ENCODE results near the gene IL22RA1.

Gene IL22RA1

DNA sequence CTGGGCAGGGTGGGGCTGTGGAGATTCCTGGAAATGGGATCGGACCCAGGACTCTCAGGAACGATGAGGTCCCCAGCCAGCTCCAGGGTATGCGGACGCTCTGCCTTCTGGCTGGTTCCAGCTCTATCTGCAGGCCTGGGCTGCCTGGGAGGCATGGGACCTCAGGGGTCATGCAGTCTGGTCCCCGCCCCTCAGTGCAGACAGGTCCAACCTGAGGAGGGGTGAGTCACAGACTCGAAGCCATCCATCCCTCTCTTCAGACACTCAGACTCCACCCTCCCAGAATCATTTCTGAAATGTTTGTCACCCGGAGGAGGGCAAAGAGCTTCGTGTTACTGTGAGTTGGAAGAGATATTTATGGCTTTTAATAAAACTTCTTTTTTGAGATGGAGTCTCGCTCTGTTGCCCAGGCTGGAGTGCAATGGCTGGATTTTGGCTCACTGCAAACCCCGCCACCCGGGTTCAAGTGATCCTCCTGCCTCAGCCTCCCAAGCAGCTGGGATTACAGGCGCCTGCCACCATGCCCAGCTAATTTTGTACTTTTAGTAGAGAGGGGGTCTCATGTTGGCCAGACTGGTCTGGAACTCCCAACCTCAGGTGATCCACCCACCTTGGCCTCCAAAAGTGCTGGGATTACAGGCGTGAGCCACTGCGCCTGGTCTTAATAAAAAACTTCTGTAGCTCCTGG is 25.1 kb downstream of the IL22RA1 start:
- no peak for DNase-seq (ENCODE audit: low read depth in 3 of 3, low spot score in 1 of 3)

DNA sequence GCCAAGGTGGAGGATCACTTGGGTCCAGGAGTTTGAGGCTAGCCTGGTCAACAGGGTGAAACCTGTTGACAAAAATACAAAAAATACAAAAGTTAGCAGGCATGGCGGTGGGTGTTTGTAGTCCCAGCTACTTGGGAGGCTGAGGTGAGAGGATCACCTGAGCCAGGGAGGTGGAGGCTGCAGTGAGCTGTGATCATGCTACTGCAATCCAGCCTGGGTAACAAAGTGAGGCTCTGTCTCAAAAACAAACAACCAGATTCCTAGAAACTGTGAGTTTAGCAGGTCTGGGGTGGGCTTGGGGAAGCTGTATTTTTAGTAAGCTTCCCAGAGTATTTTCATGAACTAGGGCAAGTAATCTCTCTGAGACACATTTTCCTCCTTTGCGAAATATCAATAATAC is 25.8 kb downstream of the IL22RA1 start:
- DNase-seq (ENCODE audit: low read depth in 3 of 3, low spot score in 1 of 3) = no peak

DNA sequence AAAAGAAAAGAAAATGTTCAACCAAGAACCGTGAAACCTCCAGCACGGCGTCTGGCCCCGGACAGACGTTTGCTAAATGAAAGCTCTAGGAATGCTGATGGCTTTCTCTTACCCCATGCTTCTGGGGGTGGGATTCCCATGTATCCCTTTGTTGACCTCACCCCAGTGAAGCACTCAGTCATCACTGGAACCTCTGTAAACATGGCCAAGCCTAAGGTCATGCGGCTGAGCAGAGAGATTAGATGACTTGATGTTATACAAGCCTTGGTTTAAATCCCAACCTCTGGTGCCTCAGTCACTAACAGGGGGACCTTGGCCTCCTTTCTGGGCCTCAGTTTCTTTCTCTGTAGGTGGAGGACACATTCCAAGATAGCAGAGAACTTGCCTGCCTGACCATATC is 28.2 kb downstream of the IL22RA1 start:
- DNase-seq (ENCODE audit: low read depth in 3 of 3, low spot score in 1 of 3) = no peak

DNA sequence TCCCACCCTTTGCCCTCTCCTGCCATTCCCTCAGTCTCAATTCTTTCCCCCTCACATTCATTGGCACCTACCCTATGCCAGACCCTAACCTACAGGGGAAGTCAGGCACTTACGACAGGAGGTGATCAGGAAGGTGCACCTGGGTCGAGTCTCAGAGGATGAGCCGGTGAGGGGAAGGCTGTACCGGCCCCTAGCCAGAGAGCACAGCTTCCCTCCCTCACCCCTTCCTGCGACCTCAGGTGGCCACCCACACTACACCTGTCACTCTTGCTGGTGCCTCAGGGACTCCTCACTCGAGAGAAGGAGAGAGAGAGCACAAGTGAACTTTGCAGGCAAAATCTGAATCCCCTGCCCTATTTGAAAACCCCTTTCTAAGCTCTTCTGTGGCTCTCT is 29.3 kb downstream of the IL22RA1 start:
- DNase-seq (ENCODE audit: low read depth in 3 of 3, low spot score in 1 of 3) = no peak

DNA sequence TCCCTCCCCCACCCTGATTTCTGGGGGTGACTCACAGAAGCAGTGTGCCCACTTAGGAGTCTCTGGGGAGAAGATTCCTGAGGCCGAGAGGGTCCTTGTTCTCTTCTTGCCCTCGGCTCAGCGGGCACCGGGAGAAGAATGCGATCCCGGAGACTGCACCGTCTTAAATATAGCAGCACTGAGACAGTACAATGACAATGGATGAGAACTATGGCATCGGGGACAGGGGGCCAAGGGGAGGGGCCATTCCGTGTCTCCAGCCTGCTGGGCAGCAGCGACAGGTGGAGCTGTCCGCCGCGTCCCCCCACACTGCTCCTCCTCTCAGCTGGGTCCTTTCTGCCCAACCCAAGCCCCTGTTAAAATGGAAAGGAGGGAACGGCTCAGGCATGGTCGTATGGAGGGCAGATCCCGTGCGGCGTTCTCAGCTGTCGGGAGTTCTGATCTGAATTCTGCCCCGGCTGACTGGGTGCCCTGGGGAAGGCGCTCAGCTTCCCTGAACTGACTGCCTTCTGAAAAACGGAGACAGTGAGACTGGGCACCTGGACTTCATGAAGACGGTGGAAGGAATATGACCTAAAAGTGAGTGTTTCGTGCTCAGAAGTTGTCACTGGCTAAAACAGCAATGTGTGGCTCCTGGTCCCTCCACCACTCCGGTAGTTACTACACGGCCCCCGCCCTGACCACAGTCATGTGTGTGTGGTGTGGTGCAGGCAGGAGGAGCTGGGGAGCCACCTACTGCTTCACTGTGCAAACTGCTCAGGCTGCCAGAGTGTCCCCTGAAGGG is 30.8 kb downstream of the IL22RA1 start, which contains the start of gene MYOM3:
TSS of gene MYOM3 (minus strand) at position 140 of the 784 bp plus-strand sequence. CDS start 3,499 bp downstream, outside the sequence.
- DNase-seq (ENCODE audit: low read depth in 3 of 3, low spot score in 1 of 3) = peak in 1 of 3 donors; percentile 6

DNA sequence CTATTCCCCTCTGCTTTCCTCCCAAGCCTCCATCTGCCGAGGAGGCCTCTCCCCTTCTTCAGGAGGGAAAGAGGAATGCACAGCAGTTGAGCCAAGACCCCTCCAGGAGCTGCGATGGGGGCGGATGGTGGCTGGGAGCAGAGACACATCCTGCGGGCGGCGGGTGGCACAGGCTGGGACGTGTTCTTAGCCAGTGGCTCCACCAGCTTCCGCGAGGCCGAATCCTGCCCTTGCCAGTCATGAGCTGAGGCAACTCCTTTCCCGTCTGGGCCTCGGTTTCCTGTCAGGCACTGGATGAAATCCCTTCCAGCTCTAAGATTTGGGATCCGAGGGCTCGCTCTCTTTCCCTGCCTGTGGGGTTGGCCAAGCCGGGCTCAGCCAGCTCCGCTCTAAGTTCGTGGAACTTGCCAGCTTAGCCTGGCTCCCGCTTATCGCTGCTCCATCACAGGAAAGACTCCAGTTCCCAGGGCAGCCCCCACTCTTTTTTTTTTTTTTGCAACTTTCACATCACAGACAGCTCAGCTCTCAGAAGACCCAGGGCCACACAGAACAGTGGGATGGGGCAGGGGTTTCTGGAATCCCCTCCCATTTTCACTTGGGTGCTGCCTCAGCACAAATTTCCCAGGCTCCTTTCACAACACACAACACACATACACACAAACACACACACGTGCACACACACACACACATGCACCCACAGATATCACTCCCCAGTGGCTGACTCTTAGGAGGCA is 31.5 kb downstream of the IL22RA1 start:
- no peak for DNase-seq (ENCODE audit: low read depth in 3 of 3, low spot score in 1 of 3)

DNA sequence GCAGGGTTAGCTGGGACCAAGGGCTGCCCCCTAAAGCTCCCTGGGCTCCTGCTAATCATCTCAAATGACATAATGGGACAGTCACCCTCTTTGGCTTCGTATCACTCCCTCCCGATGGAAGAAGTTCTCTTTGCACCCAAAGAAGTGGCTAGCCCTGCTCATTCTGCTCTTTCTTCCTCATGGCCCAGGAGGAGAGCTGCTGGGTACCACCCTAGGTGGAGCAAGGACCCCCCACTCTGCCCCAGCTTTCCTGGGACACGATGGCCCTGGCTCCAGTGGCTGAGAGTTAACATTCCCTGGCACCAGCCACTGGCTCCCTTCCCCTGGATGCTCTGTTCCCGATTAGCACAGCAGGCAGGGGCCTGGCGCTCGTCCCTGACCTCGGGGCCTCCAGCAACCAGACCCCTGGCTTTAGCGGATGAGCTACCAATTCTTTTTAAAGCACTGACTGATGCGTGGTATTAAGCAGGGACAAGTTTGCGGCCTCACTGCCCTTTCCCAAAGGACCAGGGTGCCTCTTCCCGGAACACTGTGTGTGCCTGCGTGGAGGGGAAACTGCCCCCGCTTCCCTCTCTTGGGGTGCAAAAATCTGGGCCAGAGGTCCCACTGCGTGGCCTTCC is 32.2 kb downstream of the IL22RA1 start:
- no peak for DNase-seq (ENCODE audit: low read depth in 3 of 3, low spot score in 1 of 3)

DNA sequence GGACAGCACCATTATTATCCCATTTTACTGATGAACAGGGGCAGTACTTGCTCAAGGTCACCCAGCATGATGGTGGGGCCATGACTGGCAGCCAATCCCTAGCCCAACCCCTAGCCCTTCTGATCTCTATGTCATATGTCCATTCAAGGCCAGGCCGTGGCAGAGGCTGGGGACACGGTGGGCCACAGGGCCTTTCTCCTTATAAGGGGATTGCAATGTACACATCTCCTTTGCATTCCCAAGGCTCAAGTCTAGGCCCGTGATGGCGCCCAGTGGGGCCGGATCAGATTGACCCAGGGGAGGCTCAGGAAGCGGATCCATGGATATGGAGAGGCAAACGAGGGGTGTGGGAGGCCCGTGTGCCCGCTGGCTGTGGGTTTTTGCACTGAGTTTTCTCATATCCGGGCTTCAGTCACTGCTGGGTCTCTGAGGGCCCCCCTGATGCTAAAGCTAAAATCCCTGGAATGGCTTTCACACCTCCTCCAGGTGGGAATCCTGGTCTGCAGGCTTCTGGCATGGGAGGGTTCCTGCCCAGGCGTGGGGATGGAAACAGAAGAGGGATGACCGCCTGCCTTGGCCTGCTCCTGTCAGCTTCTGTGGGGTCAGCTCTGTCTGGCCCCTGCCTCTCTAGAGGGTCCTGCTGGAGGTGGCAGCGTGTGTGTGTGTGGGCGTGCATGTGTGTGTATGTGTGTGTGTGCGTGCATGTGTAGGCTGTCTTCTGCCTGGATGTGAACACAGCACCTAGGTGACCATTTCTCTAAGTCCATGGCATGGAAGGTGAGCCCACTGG is 33.1 kb downstream of the IL22RA1 start:
- DNase-seq (ENCODE audit: low read depth in 3 of 3, low spot score in 1 of 3) = no peak

DNA sequence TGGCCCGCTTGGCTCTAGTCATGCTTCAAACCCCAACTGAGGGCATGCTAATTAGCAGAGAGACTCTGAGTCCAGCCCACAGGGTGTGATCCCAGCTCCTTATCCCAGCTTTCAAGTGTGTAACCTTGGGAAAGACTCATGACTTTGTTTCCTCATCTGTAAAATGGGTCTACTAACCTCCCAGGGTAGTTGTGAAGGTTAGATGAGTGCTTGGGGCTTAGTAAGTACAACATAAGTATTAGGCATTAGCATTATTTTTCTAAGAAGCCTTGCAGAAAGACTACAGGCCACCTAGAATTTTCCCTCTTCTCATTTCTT is 33.8 kb downstream of the IL22RA1 start:
- no peak for DNase-seq (ENCODE audit: low read depth in 3 of 3, low spot score in 1 of 3)

DNA sequence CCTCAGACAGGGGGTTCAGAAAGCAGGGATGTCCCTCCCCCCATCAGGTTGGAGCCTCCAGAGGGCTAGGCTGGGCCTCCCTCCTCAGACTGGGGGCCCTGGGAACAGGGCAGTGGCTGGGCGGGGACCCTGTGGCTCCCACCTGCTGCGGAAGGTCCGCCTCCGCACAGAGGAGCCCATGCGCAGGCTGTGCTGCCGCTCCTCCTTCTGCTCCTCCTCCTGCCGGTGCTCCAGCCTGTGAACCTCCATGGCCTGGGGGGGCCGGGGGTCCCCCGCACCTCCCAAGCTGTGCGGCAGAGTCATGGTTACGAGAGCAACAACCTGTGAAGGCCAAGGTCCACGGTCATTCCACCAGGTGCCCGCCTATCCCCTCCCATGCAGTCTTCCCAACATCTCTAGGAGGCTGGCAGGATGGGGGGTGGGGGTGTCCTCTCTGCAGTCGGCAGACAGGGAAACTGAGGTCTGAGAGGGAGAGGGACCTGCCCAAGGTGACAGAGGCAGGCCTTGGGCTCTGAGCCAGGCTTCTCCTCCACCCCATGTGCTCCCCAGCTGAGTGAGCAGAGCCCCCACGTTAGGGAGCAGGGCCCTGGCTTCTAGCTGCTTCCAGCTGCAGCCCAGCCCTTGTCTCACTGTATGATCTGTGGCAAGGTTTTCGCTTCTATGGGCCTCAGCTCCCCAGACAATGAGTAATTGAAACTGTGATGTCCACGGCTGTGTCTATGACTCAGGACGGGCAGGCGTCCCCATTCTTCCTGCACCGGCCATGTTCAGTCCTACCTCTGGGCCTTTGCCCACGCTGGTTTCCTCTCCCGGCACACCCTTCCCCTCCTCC is 34.4 kb downstream of the IL22RA1 start:
- no peak for DNase-seq (ENCODE audit: low read depth in 3 of 3, low spot score in 1 of 3)

DNA sequence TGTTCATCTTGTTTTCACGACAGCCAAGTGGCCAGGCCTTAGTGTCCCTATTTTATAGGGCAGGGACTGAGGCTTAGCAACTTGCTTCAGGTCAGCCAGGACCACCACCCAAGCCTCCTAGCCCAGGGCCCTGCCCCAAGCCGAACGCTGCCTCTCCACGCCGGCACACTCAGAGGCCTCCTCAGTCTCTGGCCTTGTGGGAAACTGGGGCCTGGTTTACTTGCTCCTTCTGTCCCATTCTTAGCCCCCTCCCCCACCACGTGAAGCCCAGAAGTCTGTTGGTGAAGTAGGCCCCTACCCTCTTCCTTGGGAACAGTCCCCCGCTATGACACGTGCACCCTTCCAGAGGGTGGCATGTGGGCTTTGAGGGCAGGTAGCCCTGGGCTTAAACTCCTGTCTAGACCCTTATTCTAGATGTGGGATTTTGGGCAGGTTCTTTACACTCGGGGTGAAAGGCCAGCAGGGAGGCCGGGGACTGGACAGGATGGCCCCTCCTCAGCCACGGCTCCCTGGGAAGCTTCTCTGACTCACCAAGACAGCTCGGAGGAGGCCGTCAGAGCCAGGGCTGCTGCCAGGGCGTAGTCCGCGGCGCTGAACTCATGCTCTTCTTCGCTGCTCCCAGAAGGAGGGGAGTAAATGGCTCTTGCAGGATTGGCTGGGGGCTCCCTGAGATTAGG is 35.3 kb downstream of the IL22RA1 start:
- DNase-seq (ENCODE audit: low read depth in 3 of 3, low spot score in 1 of 3) = no peak

DNA sequence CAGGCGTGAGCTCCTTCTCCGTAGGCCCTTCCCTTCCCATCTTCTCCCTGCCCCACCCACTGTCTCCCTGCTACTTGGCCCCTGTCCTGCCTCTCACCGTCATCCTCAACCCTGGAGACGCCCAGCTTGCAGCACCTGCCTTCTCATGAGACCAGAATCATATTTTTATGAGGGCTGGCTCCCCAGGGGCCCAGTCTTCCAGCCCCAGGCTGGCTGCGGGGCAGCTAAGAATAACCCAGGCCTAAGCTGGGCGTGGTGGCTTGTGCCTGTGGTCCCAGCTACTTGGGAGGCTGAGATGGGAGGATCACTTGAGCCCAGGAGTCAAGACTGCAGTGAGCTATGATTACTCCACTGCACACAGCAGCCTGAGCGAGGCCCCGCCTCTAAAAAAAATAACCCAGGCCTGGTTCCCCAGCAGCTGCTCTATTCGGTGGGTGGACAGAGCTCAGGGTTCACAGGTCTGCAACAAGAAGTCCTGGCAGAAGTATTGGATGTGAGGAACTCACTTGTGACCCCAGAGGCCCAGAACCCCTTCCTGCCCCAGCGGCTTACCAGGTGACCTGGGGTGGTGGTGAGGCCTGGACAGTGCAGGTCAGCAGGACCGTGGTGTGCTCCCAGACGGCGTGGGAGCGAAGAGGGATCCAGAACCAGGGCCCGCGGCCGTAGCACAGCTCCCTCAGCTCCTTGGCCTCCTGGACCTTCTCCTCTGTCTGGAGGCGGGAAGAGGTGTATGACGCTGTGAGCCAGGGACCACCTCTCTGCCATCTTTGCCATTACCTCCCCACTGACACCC is 37.4 kb downstream of the IL22RA1 start:
- DNase-seq (ENCODE audit: low read depth in 3 of 3, low spot score in 1 of 3) = no peak

DNA sequence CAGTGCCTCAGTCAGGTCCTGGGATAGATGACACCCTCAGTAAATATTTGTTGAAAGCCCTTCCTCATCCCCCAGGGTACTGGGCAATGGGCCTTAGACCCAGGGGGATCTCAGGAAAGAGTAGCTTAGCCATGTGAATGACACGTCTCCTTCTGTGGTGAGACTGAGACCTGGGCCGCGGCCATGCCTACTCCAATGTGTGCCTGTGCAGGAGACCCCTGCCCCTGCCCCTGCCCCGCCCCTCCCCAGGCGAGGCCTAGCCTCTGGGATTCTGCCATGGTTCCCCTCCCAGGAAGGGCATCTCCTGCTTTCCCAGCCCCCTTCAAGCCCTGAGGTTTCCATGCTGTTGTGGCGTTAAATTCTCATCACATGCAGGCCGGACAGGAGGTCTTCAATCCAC is 38.1 kb downstream of the IL22RA1 start:
- no peak for DNase-seq (ENCODE audit: low read depth in 3 of 3, low spot score in 1 of 3)

DNA sequence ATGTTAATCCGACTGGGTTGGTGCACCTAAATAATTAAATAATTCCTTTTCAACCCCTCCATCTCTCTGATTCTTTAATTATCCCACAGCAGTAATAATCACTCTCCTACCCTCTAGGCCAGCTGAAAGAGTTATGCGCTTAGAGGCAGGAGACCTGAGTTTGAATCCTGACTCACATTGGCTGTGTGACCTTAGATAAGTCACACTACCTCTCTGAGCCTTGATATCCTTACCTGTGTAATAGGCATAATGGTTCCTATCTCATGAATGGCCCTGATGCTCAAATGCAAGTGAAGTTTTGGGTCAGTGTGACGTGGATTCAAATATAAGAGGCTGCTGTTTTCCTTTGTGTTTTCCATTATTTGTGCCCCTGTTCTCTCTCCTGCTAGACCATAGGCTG is 39.1 kb downstream of the IL22RA1 start:
- DNase-seq (ENCODE audit: low read depth in 3 of 3, low spot score in 1 of 3) = no peak

DNA sequence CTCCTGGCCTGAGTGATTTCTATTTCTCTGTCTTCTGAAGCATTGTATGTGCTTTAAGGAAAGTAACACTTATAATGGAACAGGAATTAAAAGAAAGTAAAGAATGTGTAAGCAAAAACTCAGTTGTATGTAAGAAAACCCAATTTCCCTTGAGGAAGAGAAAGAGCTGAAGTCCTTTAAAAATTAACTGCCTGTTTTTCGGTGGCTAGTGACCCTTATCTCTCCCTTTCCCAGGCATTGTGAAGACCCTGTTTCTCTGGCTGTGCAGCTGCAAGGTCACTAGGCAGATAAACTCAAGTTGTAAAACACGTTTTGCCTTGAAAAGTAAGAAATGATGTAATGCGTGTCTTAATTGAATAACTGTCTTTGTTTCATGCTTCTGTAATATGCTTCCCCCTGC is 39.5 kb downstream of the IL22RA1 start:
- DNase-seq (ENCODE audit: low read depth in 3 of 3, low spot score in 1 of 3) = no peak

DNA sequence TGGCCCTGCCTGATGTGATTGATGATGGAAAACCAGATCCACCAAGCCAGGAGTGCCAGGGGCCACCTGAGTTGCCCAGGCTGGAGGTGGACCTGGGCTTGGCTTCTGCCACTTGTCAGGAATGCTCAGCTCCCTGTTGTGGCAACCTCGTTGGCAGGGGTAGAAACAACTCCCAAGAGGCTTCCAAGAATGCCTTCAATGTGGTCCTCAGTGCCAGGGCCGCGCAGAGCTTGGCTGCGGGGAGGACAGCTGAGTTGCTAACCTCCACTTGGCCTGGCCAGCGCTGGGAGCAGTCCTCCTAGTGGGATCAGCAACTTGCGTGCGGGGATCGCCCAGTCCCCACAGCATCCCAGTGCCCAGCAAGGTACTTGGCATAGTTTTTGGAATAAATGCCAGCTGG is 40.0 kb downstream of the IL22RA1 start:
- DNase-seq (ENCODE audit: low read depth in 3 of 3, low spot score in 1 of 3) = no peak

DNA sequence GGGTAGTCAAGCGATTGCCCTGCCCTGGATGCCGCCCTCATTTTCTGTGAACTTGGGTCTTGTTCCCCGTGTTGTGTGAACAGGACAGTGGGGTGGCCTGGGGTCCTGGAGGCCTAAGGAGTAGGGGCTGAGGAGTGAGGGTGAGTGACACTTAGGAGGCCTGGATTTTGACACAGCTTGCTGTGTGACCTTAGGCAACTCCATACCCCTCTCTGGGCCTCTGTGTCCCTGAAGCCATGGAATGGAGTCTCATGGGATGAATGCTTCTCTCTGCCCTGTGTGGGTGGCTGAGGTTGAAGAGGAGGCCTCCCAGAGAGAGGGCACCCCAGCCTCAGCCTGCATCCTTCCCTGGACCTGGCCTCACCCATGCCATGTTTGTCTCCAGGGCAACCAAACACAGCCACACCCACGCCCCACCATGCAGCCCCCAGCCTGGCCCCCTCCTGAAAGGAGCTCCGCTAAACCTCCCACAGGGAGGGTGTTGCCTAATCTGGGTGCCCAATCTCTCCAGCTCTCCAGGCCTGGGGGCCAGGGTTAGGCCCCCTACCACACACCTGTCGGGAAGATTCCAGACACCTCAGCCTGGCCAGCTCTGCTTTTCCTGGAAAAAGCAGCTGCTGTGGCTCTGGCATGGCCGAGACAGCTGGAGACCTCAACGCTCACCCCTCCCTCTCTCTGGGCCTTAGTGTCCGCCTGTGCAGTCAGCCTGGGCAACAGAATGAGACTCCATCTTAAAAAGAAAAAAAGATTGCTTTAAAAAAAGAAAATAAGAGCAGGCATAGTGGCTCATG is 40.9 kb downstream of the IL22RA1 start:
- no peak for DNase-seq (ENCODE audit: low read depth in 3 of 3, low spot score in 1 of 3)
